Endothelial cell of umbilical vein (primary cell): ENCODE measurements around the gene PKHD1.

Experiments used
- EZH2 ChIP-seq: IDR thresholded peaks from 2 replicates; pipeline ENCODE4 v1.6.1; 2012; ENCODE audit warnings: borderline replicate concordance, low read depth, mild to moderate bottlenecking, moderate library complexity, low read length, inconsistent platforms; ENCODE audit not compliant: severe bottlenecking
- FOS ChIP-seq: IDR thresholded peaks from 2 replicates; pipeline ENCODE4 v1.6.1; 2011; ENCODE audit warnings: mild to moderate bottlenecking, low read length, moderate library complexity, borderline replicate concordance; ENCODE audit not compliant: insufficient read depth
- POLR2A ChIP-seq: IDR thresholded peaks from 2 replicates; pipeline ENCODE4 v1.6.1; 2012; ENCODE audit warnings: low read depth, mild to moderate bottlenecking, control low read depth, low read length
- TF ChIP-seq, protein P1 (sequence below), 2 donors: IDR thresholded peaks; 1 replicate in 1 of 2; 2 replicates in 1 of 2; pipeline ENCODE4 v1.5.1; 2011; ENCODE audit warnings: low read length in 2 of 2, mild to moderate bottlenecking in 2 of 2, moderate library complexity in 2 of 2, control low read depth in 1 of 2, inconsistent platforms in 1 of 2, low read depth in 1 of 2; ENCODE audit not compliant: insufficient read depth in 1 of 2; ENCODE audit errors: extremely low read depth in 1 of 2

DNA sequence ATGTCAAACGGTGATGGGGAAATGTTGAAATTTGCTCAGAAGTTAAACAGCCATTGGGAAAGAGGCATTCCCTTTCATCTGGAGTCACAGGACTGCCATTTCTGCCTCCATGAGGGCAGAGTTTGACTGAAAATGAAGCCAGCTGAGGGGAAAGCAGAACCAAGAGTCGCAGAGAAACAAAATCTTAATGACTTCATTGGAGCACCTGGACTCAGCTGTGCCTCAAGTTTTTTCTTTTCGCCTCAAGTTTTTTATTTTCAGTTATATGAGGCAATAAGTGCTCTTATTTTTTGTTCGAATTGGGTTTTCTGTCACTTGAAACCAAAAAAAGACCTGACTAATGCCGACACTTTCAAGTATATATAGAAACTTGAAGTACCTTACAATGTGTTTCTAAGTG, 161.3 kb downstream of the PKHD1 start:
- TF ChIP-seq EZH2, result no peak
- no peak for TF ChIP-seq FOS
- TF ChIP-seq, protein P1, sequence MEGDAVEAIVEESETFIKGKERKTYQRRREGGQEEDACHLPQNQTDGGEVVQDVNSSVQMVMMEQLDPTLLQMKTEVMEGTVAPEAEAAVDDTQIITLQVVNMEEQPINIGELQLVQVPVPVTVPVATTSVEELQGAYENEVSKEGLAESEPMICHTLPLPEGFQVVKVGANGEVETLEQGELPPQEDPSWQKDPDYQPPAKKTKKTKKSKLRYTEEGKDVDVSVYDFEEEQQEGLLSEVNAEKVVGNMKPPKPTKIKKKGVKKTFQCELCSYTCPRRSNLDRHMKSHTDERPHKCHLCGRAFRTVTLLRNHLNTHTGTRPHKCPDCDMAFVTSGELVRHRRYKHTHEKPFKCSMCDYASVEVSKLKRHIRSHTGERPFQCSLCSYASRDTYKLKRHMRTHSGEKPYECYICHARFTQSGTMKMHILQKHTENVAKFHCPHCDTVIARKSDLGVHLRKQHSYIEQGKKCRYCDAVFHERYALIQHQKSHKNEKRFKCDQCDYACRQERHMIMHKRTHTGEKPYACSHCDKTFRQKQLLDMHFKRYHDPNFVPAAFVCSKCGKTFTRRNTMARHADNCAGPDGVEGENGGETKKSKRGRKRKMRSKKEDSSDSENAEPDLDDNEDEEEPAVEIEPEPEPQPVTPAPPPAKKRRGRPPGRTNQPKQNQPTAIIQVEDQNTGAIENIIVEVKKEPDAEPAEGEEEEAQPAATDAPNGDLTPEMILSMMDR (IDR thresholded peaks at IDR 0.05; ENCODE audit: extremely low read depth in 1 of 2, insufficient read depth in 1 of 2, low read depth in 1 of 2, low read length in 2 of 2), result no peak
- TF ChIP-seq POLR2A, result no peak
